MM.1S (cell line): Measurements from ENCODE around the gene GNG3.
A peak's percentile ranks its signal among the peaks of the same experiment; 100 is the strongest.

Source experiments
- DNase-seq: peaks from one replicate; pipeline ENCODE4 v3.0.0-alpha.2; 2015
- H2AFZ ChIP-seq: fragments of 300-600 bp; sonication (generic); 2 replicates; pipeline ENCODE4 v1.6.0; 2016; ENCODE audit warnings: antibody characterized with exemption, low read length
- H3F3A ChIP-seq: fragments of 300-600 bp; sonication (generic); 2 replicates; pipeline ENCODE4 v1.6.1; 2016; ENCODE audit warnings: mild to moderate bottlenecking, antibody characterized with exemption, low read length, moderate library complexity, mixed read lengths; ENCODE audit not compliant: insufficient read depth
- H3K27ac ChIP-seq: fragments of 300-600 bp; sonication (generic); 2 replicates; pipeline ENCODE4 v1.5.1; 2016; ENCODE audit warnings: mild to moderate bottlenecking, low read length
- H3K27me3 ChIP-seq: fragments of 300-600 bp; sonication (generic); replicated peaks from 2 replicates; pipeline ENCODE4 v1.6.0; 2016; ENCODE audit warnings: low read length; ENCODE audit not compliant: insufficient read depth
- H3K36me3 ChIP-seq: fragments of 300-600 bp; sonication (generic); replicated peaks from 2 replicates; pipeline ENCODE4 v1.6.1; 2016; ENCODE audit warnings: mild to moderate bottlenecking, low read length, mixed read lengths; ENCODE audit not compliant: insufficient read depth
- H3K4me1 ChIP-seq: fragments of 300-600 bp; sonication (generic); 2 replicates; pipeline ENCODE4 v1.6.1; 2016; ENCODE audit warnings: low read length, mixed read lengths
- H3K4me2 ChIP-seq: fragments of 300-600 bp; sonication (generic); 2 replicates; pipeline ENCODE4 v1.6.0; 2016; ENCODE audit warnings: low read depth, low read length
- H3K4me3 ChIP-seq: fragments of 300-600 bp; sonication (generic); 2 replicates; pipeline ENCODE4 v1.5.1; 2016; ENCODE audit warnings: low read length, mixed read lengths
- H3K79me2 ChIP-seq: fragments of 300-600 bp; sonication (generic); 2 replicates; pipeline ENCODE4 v1.6.1; 2016; ENCODE audit warnings: mixed run types, low read length, mixed read lengths
- H3K9ac ChIP-seq: fragments of 300-600 bp; sonication (generic); 2 replicates; pipeline ENCODE4 v1.6.1; 2016; ENCODE audit warnings: low read length, mixed read lengths
- H3K9me2 ChIP-seq: fragments of 300-600 bp; sonication (generic); replicated peaks from 2 replicates; pipeline ENCODE4 v1.6.1; 2016; ENCODE audit warnings: mild to moderate bottlenecking, low read length, mixed read lengths; ENCODE audit not compliant: insufficient read depth
- H3K9me3 ChIP-seq: fragments of 300-600 bp; sonication (generic); replicated peaks from 2 replicates; pipeline ENCODE4 v1.6.1; 2016; ENCODE audit warnings: mild to moderate bottlenecking, low read length, mixed read lengths; ENCODE audit not compliant: insufficient read depth
- H4K20me1 ChIP-seq: fragments of 300-600 bp; sonication (generic); 2 replicates; pipeline ENCODE4 v1.6.1; 2016; ENCODE audit warnings: mild to moderate bottlenecking, low read length, moderate library complexity, mixed read lengths; ENCODE audit not compliant: insufficient read depth
- EZH2 ChIP-seq: fragments of 300-600 bp; sonication (generic); optimal IDR thresholded peaks from 2 replicates; pipeline ENCODE3; 2017; ENCODE audit warnings: low read depth, mild to moderate bottlenecking, antibody characterized with exemption, low read length, mixed read lengths
- EZH2phosphoT487 ChIP-seq: fragments of 300-600 bp; sonication (generic); IDR thresholded peaks from 2 replicates; pipeline ENCODE4 v1.6.1; 2018; ENCODE audit warnings: antibody characterized with exemption, low read length
- TF ChIP-seq, protein P1 (sequence below): fragments of 300-600 bp; sonication (generic); IDR thresholded peaks from 2 replicates; pipeline ENCODE4 v1.5.1; 2016; ENCODE audit warnings: antibody characterized with exemption, low read length, mixed read lengths

Gene GNG3

DNA sequence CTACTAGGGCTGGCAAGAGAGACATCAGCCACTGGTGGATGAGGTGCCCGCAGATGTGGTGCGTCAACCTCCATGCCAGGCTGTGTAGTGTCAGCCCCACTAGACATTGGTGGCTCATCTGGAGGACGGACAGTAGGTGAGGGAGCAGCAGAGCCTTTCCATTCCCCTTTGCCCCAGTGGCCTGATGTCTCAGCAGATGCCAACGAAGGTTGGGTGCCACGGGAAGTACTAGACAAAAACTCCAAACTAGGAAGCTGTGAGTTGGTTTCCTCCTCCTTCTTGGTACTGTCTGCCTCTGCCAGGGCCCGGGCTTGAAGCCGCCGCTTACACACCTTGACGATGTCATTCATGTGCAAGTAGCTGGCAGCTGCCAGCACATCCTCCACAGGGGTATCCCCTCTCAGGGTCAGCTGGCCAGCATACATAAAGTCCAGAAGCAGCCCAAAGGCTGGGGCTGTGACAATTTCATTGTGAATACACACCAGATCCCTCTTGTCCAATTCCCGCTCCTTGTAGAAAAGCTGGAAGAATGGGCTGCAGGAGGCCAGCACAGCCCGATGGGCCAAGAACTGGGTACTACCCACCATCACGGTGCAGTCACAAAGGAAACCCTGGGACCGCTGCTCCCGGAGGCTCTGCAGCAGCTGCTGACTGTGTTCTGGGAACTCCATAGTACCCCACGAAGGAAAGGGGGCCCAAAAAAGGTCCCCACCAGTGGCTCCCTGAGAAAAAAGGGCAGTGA is 45.7 kb downstream of the GNG3 start:
- Histone ChIP-seq H3K9me2 (no peaks in the 10 kb centered on the region), H3K27me3 (no peaks in the 10 kb centered on the region), H3K9me3 (no peaks in the 10 kb centered on the region), H3K4me1 (0 out of 2 replicates have a peak, but pooled peaks cover 3% of the 10 kb centered on the region), H3K36me3 (no peaks in the 10 kb centered on the region), H4K20me1 (no peaks in the 10 kb centered on the region), H3F3A (no peaks in the 10 kb centered on the region; the same call in 1 of the 2 replicates), H3K4me2 (peak overlapping the region; percentile 79), H3K79me2 (peaks cover 21% of the 10 kb centered on the region), H3K27ac (no peak overlapping the region), H2AFZ (peak overlapping the region; percentile 86; the same call in 1 of the 2 replicates), H3K4me3 (peak overlapping the region; percentile 82), H3K9ac (peak overlapping the region; percentile 76; the same call in 1 of the 2 replicates)
- no peak for TF ChIP-seq EZH2
- TF ChIP-seq EZH2phosphoT487: no peak
- TF ChIP-seq, protein P1, sequence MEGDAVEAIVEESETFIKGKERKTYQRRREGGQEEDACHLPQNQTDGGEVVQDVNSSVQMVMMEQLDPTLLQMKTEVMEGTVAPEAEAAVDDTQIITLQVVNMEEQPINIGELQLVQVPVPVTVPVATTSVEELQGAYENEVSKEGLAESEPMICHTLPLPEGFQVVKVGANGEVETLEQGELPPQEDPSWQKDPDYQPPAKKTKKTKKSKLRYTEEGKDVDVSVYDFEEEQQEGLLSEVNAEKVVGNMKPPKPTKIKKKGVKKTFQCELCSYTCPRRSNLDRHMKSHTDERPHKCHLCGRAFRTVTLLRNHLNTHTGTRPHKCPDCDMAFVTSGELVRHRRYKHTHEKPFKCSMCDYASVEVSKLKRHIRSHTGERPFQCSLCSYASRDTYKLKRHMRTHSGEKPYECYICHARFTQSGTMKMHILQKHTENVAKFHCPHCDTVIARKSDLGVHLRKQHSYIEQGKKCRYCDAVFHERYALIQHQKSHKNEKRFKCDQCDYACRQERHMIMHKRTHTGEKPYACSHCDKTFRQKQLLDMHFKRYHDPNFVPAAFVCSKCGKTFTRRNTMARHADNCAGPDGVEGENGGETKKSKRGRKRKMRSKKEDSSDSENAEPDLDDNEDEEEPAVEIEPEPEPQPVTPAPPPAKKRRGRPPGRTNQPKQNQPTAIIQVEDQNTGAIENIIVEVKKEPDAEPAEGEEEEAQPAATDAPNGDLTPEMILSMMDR: no peak
- no peak for DNase-seq

DNA sequence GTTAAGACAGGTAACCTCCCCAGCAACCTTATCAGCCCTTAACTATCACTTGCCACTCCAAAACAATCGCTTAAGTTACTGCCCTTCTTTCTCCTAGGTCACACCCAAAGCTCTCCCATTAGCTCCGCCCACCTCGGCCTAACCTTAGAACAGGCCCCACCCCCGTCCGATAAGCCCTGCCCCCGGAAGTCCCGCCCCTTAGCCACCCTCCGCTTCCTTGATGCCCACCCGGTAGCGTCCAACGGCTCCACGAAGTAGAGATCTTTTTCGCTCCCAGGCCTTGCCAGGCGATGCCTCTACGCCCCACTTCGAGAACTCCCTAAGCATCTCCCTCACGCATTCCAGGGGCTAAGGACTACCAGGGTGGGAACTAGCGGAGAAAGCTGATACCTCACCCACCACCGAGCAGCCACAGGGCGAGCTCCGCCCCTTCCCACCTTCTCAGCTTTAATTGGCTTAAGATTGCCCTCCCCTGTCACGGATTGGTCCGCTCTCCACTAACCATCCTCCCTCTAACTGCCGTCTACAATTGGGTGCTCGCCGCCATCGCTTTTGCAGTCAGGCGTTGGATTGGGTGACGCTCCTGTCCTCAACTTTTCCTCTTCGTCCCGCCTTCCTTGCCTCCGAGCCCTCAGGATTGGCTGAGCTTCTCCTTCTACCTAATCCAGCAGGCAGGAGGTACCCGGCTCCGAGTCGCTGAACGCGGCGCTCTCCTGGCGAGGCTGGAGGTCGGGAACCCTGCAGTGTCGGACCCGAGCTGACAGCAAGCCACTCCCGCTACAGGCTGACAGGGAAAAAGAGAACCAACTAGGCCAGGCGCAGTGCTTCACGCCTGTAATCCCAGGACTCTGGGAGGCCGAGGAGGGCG is 46.5 kb downstream of the GNG3 start, which contains the start of gene ZBTB3:
Gene ZBTB3, minus strand, starts transcription at position 425 of the 868 bp plus-strand sequence. CDS start 496 bp downstream, outside the sequence.
- 0 out of 2 replicates have a peak, but pooled peaks cover 3% of the 10 kb centered on the region for H3K4me1 ChIP-seq
- H3K27ac ChIP-seq: peak within 1 kb of the TSS; percentile 58; the same call in 1 of the 2 replicates
- H3K27me3 ChIP-seq: no peaks in the 10 kb centered on the region
- H3K9me3 ChIP-seq: no peaks in the 10 kb centered on the region
- peak; percentile 99 for DNase-seq
- TF ChIP-seq EZH2: no peak
- TF ChIP-seq EZH2phosphoT487: no peak
- TF ChIP-seq, protein P1: no peak
- peak within 1 kb of the TSS; percentile 82 for H3K4me3 ChIP-seq
- peak within 1 kb of the TSS; percentile 76 for H3K9ac ChIP-seq
- peak within 1 kb of the TSS; percentile 79 for H3K4me2 ChIP-seq
- H3F3A ChIP-seq: no peaks in the 10 kb centered on the region; the same call in 1 of the 2 replicates
- peaks cover 21% of the 10 kb centered on the region for H3K79me2 ChIP-seq
- no peaks in the 10 kb centered on the region for H3K9me2 ChIP-seq
- no peaks in the 10 kb centered on the region for H3K36me3 ChIP-seq
- H4K20me1 ChIP-seq: no peaks in the 10 kb centered on the region
- H2AFZ ChIP-seq: peak within 1 kb of the TSS; percentile 91

DNA sequence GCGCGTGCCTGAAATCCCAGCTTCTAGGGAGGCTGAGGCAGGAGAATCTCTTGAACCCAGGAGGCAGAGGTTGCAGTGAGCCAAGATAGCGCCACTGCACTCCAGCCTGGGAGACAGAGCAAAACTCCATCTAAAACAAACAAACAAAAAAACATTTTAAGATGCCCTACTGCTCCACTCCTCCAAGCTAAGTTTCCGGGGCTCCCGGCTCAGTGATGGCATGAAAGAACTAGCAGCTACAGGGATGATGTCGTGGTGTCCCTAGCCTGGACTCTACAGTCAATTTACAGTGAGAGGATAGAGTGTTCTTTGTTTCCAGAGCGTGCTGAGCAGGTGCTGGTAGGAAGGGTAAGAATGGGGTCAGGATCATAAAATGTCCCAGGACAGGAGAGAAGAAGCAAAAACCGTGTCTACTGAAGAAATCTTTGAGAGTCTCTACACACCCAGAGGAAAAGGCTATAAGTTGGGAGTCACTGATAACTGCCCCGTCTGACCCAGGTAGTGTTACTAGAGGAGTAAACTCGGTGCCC is 47.7 kb downstream of the GNG3 start:
- Histone ChIP-seq H3K36me3 (no peaks in the 10 kb centered on the region), H3F3A (no peaks in the 10 kb centered on the region), H3K4me3 (no peak overlapping the region), H3K4me1 (0 out of 2 replicates have a peak, but pooled peaks cover 3% of the 10 kb centered on the region), H3K9ac (no peak overlapping the region), H4K20me1 (no peaks in the 10 kb centered on the region), H3K9me2 (no peaks in the 10 kb centered on the region), H3K9me3 (no peaks in the 10 kb centered on the region), H2AFZ (no peak overlapping the region; the same call in 1 of the 2 replicates), H3K27ac (no peak overlapping the region), H3K4me2 (no peak overlapping the region), H3K27me3 (no peaks in the 10 kb centered on the region), H3K79me2 (peaks cover 21% of the 10 kb centered on the region)
- TF ChIP-seq EZH2 (no peak), EZH2phosphoT487 (no peak)
- TF ChIP-seq, protein P1: no peak
- no peak for DNase-seq
